WTC11 (cell line): Measurements from ENCODE around the gene DUSP9. TPM values are rescaled to one million over a fixed set of nuclear protein-coding genes. Genes with fewer than 3 reads are reported as not detected.

ENCODE experiments used
- ATAC-seq: fragments of 200-7000 bp; cut with Tn5 transposase; 2 replicates; pipeline ENCODE4 v1.10.0; 2021; ENCODE audit warnings: mild to moderate bottlenecking, moderate library complexity
- CTCF ChIA-PET: fragments of 300-600 bp; sonication (Branson Sonifier 250); formaldehyde crosslinking; loops from one replicate; lab custom pipeline; 2021; ENCODE audit warnings: antibody characterized with exemption; lab: Charles Lee
- POLR2A ChIA-PET: fragments of 350-600 bp; sonication (Branson Sonifier 250); formaldehyde crosslinking; loops from one replicate; lab custom pipeline; 2021; ENCODE audit warnings: antibody characterized with exemption; lab: Charles Lee
- DNase-seq: peaks from one replicate; pipeline ENCODE4 v3.0.0; 2021; ENCODE audit warnings: low spot score
- H3K27ac Mint-ChIP-seq: 2 replicates; pipeline ENCODE4 v1.8.0; 2021; ENCODE audit warnings: mixed read lengths
- H3K27me3 Mint-ChIP-seq: 2 replicates; pipeline ENCODE4 v1.8.0; 2021; ENCODE audit warnings: low read depth, mild to moderate bottlenecking, moderate library complexity, mixed read lengths
- H3K36me3 Mint-ChIP-seq: 2 replicates; pipeline ENCODE4 v1.8.0; 2021; ENCODE audit warnings: mixed read lengths
- H3K4me1 Mint-ChIP-seq: 2 replicates; pipeline ENCODE4 v1.8.0; 2022; ENCODE audit warnings: mixed read lengths
- H3K4me3 Mint-ChIP-seq: 2 replicates; pipeline ENCODE4 v1.8.0; 2021; ENCODE audit warnings: mild to moderate bottlenecking, moderate library complexity, mixed read lengths
- H3K9me3 Mint-ChIP-seq: 2 replicates; pipeline ENCODE4 v1.8.0; 2021; ENCODE audit warnings: mixed read lengths
- CBFB ChIP-seq: sonication (generic); formaldehyde crosslinking; IDR thresholded peaks from 2 replicates; pipeline ENCODE4 v1.8.1; 2022; ENCODE audit warnings: mild to moderate bottlenecking, low read depth, missing genetic modification reagents
- CREB1 ChIP-seq: sonication (generic); formaldehyde crosslinking; IDR thresholded peaks from 2 replicates; pipeline ENCODE4 v1.8.0; 2023; ENCODE audit warnings: mild to moderate bottlenecking, missing genetic modification reagents
- CREM ChIP-seq: sonication (generic); formaldehyde crosslinking; IDR thresholded peaks from 2 replicates; pipeline ENCODE4 v1.8.1; 2022; ENCODE audit warnings: mild to moderate bottlenecking, missing genetic modification reagents, moderate library complexity
- GABPB1 ChIP-seq: sonication (generic); formaldehyde crosslinking; IDR thresholded peaks from 2 replicates; pipeline ENCODE4 v1.8.1; 2023; ENCODE audit warnings: mild to moderate bottlenecking, missing genetic modification reagents
- GRHL2 ChIP-seq: fragments of 250-450 bp; sonication (Bioruptor Pico); IDR thresholded peaks from 2 replicates; pipeline ENCODE4 v1.8.0; 2022; ENCODE audit warnings: mild to moderate bottlenecking, moderate library complexity; ENCODE audit not compliant: insufficient replicate concordance, severe bottlenecking
- JAZF1 ChIP-seq: fragments of 250-450 bp; sonication (Bioruptor Pico); IDR thresholded peaks from 2 replicates; pipeline ENCODE4 v1.9.0; 2021; ENCODE audit warnings: moderate library complexity, mild to moderate bottlenecking, inconsistent platforms
- NFYB ChIP-seq: sonication (generic); formaldehyde crosslinking; conservative IDR thresholded peaks from 2 replicates; pipeline ENCODE4 v1.8.0; 2022; ENCODE audit warnings: low read depth, missing genetic modification reagents
- SP1 ChIP-seq: sonication (generic); formaldehyde crosslinking; conservative IDR thresholded peaks from 2 replicates; pipeline ENCODE4 v1.8.1; 2022; ENCODE audit warnings: missing genetic modification reagents
- ZBTB21 ChIP-seq: sonication (generic); formaldehyde crosslinking; IDR thresholded peaks from 2 replicates; pipeline ENCODE4 v1.8.1; 2023; ENCODE audit warnings: mild to moderate bottlenecking, missing genetic modification reagents, borderline replicate concordance
- ZNF121 ChIP-seq: sonication (generic); formaldehyde crosslinking; IDR thresholded peaks from 2 replicates; pipeline ENCODE4 v1.8.0; 2023; ENCODE audit warnings: missing genetic modification reagents
- ZNF219 ChIP-seq: sonication (generic); formaldehyde crosslinking; IDR thresholded peaks from 2 replicates; pipeline ENCODE4 v1.8.0; 2023; ENCODE audit warnings: missing genetic modification reagents, mild to moderate bottlenecking, borderline replicate concordance
- ZNF671 ChIP-seq: fragments of 250-450 bp; sonication (Bioruptor Pico); IDR thresholded peaks from 2 replicates; pipeline ENCODE4 v1.8.0; 2021; ENCODE audit warnings: mild to moderate bottlenecking
- total RNA-seq: library from RNA; stranded (reverse); gene quantifications from 3 replicates; pipeline ENCODE4 v1.2.3, GENCODE V29; 2021
- TF ChIP-seq, protein P1 (sequence below): sonication (generic); formaldehyde crosslinking; conservative IDR thresholded peaks from 2 replicates; pipeline ENCODE4 v1.8.1; 2023; ENCODE audit warnings: mild to moderate bottlenecking, low read depth, missing genetic modification reagents, moderate library complexity
- TF ChIP-seq, protein P2 (sequence below): sonication (generic); formaldehyde crosslinking; IDR thresholded peaks from 2 replicates; pipeline ENCODE4 v1.8.0; 2022; ENCODE audit warnings: mild to moderate bottlenecking, missing genetic modification reagents
- TF ChIP-seq, protein P3 (sequence below): sonication (generic); formaldehyde crosslinking; IDR thresholded peaks from 2 replicates; pipeline ENCODE4 v1.8.0; 2023; ENCODE audit warnings: mild to moderate bottlenecking, missing genetic modification reagents
- TF ChIP-seq, protein P4 (sequence below): sonication (generic); formaldehyde crosslinking; IDR thresholded peaks from 2 replicates; pipeline ENCODE4 v1.8.1; 2022; ENCODE audit warnings: mild to moderate bottlenecking, moderate library complexity, missing genetic modification reagents
- TF ChIP-seq, protein P5 (sequence below): fragments of 250-450 bp; sonication (Bioruptor Pico); IDR thresholded peaks from 2 replicates; pipeline ENCODE4 v1.9.0; 2021; ENCODE audit warnings: moderate library complexity, mild to moderate bottlenecking, inconsistent platforms, borderline replicate concordance
- TF ChIP-seq, protein P6 (sequence below): fragments of 200-600 bp; IDR thresholded peaks from 2 replicates; pipeline ENCODE4 v1.8.0; 2022; ENCODE audit warnings: antibody characterized with exemption
- TF ChIP-seq, protein P7 (sequence below): sonication (generic); formaldehyde crosslinking; IDR thresholded peaks from 2 replicates; pipeline ENCODE4 v1.8.0; 2023; ENCODE audit warnings: missing genetic modification reagents
- TF ChIP-seq, protein P8 (sequence below): sonication (generic); formaldehyde crosslinking; IDR thresholded peaks from 2 replicates; pipeline ENCODE4 v1.8.0; 2022; ENCODE audit warnings: mild to moderate bottlenecking, missing genetic modification reagents

DUSP9 gene
- total RNA-seq, 1 experiment from 2014 or later = 2.5 TPM

DNA sequence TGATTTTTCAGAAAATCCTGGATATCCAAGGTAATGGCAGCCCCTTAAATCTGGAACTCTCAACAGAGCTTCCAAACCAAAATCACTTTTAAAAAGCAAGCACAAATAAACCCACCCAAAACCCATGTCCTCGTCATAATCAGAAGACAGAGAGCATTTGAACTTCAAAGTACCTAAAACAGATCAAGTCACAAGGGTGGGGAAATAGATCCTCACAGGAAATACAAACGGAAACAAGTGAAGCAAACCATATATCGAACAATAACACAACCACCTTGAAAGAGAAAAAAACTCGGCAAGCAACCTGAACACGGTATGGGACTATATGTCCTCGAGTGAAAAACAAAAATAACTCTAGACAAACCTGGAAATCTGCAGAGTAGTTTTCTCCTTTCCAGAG, 32.2 kb upstream of the DUSP9 start:
- POLR2A ChIA-PET = no interaction called here
- H3K27ac Mint-ChIP-seq = no peak overlapping the region
- DNase-seq (no peak), ATAC-seq (no peak)
- peaks cover 53% of the 10 kb centered on the region for H3K27me3 Mint-ChIP-seq
- CTCF ChIA-PET = interaction anchor here (1.1 to 2.7 kb wide), 3 partner anchors 22 to 54 kb away, joined by 3 to 8 read pairs (median 4); no protein-coding TSS in a partner anchor
- no peaks in the 10 kb centered on the region for H3K36me3 Mint-ChIP-seq
- no peaks in the 10 kb centered on the region for H3K9me3 Mint-ChIP-seq
- no peaks in the 10 kb centered on the region for H3K4me1 Mint-ChIP-seq
- TF ChIP-seq, protein P1, sequence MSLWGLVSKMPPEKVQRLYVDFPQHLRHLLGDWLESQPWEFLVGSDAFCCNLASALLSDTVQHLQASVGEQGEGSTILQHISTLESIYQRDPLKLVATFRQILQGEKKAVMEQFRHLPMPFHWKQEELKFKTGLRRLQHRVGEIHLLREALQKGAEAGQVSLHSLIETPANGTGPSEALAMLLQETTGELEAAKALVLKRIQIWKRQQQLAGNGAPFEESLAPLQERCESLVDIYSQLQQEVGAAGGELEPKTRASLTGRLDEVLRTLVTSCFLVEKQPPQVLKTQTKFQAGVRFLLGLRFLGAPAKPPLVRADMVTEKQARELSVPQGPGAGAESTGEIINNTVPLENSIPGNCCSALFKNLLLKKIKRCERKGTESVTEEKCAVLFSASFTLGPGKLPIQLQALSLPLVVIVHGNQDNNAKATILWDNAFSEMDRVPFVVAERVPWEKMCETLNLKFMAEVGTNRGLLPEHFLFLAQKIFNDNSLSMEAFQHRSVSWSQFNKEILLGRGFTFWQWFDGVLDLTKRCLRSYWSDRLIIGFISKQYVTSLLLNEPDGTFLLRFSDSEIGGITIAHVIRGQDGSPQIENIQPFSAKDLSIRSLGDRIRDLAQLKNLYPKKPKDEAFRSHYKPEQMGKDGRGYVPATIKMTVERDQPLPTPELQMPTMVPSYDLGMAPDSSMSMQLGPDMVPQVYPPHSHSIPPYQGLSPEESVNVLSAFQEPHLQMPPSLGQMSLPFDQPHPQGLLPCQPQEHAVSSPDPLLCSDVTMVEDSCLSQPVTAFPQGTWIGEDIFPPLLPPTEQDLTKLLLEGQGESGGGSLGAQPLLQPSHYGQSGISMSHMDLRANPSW = no peak
- H3K4me3 Mint-ChIP-seq = no peak overlapping the region

DNA sequence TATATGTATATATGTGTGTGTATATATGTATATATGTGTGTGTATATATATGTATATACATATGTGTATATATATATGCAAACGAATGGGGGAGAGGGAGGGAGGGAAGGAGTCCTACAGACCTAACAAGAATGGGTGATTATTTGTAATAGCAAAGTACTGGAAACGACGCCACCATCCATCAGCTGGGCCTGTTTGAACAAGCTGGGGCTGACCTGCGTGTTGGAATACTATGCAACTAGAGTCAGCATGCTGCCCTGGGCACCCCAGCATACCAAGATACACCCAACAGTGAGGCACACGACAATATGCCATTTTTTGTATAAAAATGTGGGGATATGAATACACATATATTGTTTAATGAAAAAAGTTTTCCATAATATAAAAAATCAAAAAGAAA, 26.4 kb upstream of the DUSP9 start:
- no peaks in the 10 kb centered on the region for H3K4me1 Mint-ChIP-seq
- TF ChIP-seq ZNF671 (no peak), GRHL2 (CRISPR knock-in tag) (no peak), NFYB (CRISPR knock-in tag) (no peak), ZNF121 (CRISPR knock-in tag) (no peak), ZNF219 (no peak), ZBTB21 (CRISPR knock-in tag) (no peak), CREB1 (CRISPR knock-in tag) (no peak), CBFB (no peak), GABPB1 (CRISPR knock-in tag) (no peak)
- TF ChIP-seq, protein P2, sequence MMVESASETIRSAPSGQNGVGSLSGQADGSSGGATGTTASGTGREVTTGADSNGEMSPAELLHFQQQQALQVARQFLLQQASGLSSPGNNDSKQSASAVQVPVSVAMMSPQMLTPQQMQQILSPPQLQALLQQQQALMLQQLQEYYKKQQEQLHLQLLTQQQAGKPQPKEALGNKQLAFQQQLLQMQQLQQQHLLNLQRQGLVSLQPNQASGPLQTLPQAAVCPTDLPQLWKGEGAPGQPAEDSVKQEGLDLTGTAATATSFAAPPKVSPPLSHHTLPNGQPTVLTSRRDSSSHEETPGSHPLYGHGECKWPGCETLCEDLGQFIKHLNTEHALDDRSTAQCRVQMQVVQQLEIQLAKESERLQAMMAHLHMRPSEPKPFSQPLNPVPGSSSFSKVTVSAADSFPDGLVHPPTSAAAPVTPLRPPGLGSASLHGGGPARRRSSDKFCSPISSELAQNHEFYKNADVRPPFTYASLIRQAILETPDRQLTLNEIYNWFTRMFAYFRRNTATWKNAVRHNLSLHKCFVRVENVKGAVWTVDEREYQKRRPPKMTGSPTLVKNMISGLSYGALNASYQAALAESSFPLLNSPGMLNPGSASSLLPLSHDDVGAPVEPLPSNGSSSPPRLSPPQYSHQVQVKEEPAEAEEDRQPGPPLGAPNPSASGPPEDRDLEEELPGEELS = no peak
- TF ChIP-seq, protein P3, sequence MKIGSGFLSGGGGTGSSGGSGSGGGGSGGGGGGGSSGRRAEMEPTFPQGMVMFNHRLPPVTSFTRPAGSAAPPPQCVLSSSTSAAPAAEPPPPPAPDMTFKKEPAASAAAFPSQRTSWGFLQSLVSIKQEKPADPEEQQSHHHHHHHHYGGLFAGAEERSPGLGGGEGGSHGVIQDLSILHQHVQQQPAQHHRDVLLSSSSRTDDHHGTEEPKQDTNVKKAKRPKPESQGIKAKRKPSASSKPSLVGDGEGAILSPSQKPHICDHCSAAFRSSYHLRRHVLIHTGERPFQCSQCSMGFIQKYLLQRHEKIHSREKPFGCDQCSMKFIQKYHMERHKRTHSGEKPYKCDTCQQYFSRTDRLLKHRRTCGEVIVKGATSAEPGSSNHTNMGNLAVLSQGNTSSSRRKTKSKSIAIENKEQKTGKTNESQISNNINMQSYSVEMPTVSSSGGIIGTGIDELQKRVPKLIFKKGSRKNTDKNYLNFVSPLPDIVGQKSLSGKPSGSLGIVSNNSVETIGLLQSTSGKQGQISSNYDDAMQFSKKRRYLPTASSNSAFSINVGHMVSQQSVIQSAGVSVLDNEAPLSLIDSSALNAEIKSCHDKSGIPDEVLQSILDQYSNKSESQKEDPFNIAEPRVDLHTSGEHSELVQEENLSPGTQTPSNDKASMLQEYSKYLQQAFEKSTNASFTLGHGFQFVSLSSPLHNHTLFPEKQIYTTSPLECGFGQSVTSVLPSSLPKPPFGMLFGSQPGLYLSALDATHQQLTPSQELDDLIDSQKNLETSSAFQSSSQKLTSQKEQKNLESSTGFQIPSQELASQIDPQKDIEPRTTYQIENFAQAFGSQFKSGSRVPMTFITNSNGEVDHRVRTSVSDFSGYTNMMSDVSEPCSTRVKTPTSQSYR (CRISPR knock-in tag) = no peak
- ChIA-PET POLR2A (no interaction called here), CTCF (interaction anchor here (1.0 kb wide), 1 partner anchor 48 kb away, joined by 3 read pairs; no protein-coding TSS in a partner anchor)
- no peak overlapping the region for H3K27ac Mint-ChIP-seq
- H3K9me3 Mint-ChIP-seq = no peaks in the 10 kb centered on the region
- H3K4me3 Mint-ChIP-seq = no peak overlapping the region
- ATAC-seq (no peak), DNase-seq (no peak)
- peaks cover 27% of the 10 kb centered on the region for H3K27me3 Mint-ChIP-seq
- H3K36me3 Mint-ChIP-seq = no peaks in the 10 kb centered on the region

DNA sequence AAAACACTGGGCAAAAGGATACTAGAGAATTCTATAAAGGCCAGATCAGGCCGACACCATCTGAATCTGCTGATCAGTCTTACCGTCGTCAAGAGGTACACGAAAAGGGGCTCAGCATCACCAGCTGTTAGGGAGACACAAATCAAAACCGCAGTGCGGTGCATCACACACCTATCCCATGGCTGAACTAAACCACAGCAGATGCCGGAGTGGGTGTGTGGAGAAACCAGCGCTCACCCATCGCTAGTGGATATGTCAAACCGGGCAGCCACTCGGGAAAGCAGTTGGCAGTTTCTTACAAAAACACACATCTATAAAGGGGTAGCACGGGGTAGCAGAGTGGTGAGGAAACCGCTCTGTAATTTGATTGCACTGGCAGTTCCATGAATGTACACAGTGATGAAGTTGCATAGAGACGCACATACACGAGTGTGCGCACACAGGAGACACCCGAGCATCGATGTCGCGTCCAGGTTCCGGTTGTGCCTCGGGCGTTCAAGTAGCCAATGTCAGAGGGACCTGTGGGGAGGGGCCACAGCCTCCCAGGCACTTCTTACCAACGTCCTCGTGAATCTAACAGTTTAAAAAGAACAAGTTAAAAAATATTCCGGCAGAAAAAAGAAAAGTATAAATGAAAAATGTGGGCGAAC, 24.9 kb upstream of the DUSP9 start:
- no peak for DNase-seq
- CTCF ChIA-PET = interaction anchor here (1.3 to 2.1 kb wide), 3 partner anchors 22 to 47 kb away, joined by 3 to 7 read pairs (median 6); no protein-coding TSS in a partner anchor
- no peak for ATAC-seq
- TF ChIP-seq JAZF1 (CRISPR knock-in tag) (no peak), SP1 (CRISPR knock-in tag) (no peak), CREM (CRISPR knock-in tag) (no peak)
- TF ChIP-seq, protein P4, sequence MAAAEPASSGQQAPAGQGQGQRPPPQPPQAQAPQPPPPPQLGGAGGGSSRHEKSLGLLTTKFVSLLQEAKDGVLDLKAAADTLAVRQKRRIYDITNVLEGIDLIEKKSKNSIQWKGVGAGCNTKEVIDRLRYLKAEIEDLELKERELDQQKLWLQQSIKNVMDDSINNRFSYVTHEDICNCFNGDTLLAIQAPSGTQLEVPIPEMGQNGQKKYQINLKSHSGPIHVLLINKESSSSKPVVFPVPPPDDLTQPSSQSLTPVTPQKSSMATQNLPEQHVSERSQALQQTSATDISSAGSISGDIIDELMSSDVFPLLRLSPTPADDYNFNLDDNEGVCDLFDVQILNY (CRISPR knock-in tag) = no peak
- TF ChIP-seq, protein P5, sequence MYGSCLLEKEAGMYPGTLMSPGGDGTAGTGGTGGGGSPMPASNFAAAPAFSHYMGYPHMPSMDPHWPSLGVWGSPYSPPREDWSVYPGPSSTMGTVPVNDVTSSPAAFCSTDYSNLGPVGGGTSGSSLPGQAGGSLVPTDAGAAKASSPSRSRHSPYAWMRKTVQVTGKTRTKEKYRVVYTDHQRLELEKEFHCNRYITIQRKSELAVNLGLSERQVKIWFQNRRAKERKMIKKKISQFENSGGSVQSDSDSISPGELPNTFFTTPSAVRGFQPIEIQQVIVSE (CRISPR knock-in tag) = no peak
- TF ChIP-seq, protein P6, sequence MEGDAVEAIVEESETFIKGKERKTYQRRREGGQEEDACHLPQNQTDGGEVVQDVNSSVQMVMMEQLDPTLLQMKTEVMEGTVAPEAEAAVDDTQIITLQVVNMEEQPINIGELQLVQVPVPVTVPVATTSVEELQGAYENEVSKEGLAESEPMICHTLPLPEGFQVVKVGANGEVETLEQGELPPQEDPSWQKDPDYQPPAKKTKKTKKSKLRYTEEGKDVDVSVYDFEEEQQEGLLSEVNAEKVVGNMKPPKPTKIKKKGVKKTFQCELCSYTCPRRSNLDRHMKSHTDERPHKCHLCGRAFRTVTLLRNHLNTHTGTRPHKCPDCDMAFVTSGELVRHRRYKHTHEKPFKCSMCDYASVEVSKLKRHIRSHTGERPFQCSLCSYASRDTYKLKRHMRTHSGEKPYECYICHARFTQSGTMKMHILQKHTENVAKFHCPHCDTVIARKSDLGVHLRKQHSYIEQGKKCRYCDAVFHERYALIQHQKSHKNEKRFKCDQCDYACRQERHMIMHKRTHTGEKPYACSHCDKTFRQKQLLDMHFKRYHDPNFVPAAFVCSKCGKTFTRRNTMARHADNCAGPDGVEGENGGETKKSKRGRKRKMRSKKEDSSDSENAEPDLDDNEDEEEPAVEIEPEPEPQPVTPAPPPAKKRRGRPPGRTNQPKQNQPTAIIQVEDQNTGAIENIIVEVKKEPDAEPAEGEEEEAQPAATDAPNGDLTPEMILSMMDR = no peak
- TF ChIP-seq, protein P7, sequence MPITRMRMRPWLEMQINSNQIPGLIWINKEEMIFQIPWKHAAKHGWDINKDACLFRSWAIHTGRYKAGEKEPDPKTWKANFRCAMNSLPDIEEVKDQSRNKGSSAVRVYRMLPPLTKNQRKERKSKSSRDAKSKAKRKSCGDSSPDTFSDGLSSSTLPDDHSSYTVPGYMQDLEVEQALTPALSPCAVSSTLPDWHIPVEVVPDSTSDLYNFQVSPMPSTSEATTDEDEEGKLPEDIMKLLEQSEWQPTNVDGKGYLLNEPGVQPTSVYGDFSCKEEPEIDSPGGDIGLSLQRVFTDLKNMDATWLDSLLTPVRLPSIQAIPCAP (CRISPR knock-in tag) = no peak
- TF ChIP-seq, protein P8, sequence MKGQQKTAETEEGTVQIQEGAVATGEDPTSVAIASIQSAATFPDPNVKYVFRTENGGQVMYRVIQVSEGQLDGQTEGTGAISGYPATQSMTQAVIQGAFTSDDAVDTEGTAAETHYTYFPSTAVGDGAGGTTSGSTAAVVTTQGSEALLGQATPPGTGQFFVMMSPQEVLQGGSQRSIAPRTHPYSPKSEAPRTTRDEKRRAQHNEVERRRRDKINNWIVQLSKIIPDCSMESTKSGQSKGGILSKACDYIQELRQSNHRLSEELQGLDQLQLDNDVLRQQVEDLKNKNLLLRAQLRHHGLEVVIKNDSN = no peak
- TF ChIP-seq, all 79 proteins: peak for 0
- Mint-ChIP-seq H3K27ac (no peak overlapping the region), H3K9me3 (no peaks in the 10 kb centered on the region), H3K27me3 (peaks cover 18% of the 10 kb centered on the region), H3K4me1 (no peaks in the 10 kb centered on the region), H3K36me3 (no peaks in the 10 kb centered on the region), H3K4me3 (no peak overlapping the region)
- POLR2A ChIA-PET = interaction anchor here (0.8 kb wide), 1 partner anchor 350 kb away, joined by 3 read pairs; the partner anchor contains the start of gene TMEM187
